GM18951 (cell line): ENCODE results near the gene MTG1.
"Not testable (repeated sequence)": the region's sequence is repeated elsewhere in the genome, so short reads cannot be mapped to it uniquely, and the experiment has no call there.

Experiments
- POLR2A ChIP-seq: IDR thresholded peaks from 4 replicates; pipeline ENCODE4 v1.6.1; 2011; ENCODE audit warnings: mild to moderate bottlenecking; ENCODE audit not compliant: insufficient read length, insufficient read depth; ENCODE audit errors: extremely low read depth
- in situ Hi-C: fragments of 300-500 bp; cut with MboI; formaldehyde crosslinking; loops from one replicate; pipeline ENCODE4 v1.12.0; 2022; ENCODE audit warnings: low sequenced_read_pairs, mixed read lengths, inconsistent platforms; ENCODE audit not compliant: unreplicated experiment

The MTG1 gene

DNA sequence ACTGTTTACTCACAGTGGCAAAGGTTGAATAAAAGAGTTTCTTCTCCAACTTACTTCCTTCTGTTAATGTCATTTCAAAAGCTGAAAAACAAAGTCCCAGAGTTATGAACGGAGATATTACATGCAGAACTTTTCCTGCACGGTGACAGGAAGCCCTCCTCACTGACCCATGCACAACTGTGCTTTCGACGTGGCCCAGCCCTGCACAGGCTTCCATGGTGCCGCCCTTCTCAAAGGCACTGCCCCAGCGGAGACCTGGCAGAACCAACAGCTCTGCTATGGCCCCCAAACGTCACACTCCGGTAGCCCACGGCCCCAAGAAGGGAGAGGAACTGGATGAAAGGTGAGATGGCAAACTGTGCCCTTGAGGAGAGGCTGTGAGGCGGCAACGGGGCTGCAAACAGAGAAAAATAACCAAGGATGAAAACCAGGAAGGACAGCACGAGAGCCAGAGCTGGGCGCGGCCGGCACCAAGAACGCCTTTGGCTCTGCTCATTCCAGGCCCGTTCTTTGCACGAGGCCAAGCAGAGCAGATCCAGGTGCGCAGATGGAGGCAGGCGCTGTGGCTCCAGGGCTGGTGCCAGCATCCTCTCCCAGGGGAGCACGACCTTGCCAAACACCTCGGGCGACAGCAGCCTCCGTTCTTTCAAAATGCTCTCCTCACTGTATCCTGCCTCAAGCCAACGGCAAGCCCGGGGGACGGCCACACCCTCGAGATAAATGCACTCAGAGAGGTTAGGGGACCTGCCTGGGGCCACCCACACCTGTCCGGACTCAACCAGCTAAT is 29.1 kb upstream of the MTG1 start:
- in situ Hi-C loops = no loop called here

DNA sequence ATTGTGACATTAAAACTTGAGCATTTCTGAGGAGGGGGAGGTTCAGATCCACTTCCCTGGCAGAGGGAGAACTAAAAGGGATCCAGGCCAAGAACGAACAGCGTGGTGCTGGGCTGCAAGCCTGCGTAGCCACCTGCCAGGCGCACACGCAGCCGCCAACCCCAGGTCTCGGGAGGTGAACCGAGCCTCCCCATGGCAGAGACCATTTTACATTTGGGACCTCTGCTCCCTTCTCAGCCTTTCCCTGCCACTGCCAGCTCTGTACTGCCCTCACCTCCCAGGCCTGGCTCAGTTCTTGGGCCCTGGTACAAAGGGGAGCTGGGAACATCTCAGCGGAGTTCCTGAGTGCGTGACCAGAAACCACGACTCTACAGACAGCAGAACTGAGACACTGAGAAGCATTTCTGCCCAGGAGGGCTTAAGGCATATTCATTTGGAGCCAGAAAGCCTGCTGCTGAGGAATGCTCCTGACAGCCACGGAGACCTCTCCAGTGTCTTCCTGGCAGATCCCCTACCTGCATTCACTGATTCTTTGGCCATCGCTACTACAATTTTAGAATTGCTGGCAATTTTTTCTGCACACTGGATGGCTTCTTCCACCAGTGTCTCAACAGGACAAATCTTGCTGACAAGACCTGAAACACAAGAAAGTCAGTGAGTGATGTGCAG is 28.4 kb upstream of the MTG1 start:
- TF ChIP-seq POLR2A = no peak
- in situ Hi-C loops = no loop called here

More for the DNA sequence above, 29.1 kb upstream of the MTG1 start:
- TF ChIP-seq POLR2A = no peak

DNA sequence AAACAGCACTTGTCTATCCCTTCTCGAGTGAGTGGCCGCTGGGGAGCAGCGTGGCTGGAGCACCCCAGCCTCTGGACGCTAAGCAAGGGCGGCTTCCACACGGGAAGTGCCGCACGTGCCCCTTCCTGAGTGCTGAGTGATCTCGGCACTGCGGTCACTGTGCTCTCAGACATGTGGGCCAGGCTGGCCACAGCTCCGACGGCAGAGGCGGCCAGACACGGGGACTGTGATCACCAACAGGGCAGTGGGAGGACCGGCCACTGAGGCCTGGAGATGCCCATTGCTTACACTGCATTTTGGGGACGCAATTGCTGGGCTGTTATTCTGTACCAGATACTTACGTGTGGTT is 27.9 kb upstream of the MTG1 start:
- TF ChIP-seq POLR2A = no peak
- in situ Hi-C loops = no loop called here

DNA sequence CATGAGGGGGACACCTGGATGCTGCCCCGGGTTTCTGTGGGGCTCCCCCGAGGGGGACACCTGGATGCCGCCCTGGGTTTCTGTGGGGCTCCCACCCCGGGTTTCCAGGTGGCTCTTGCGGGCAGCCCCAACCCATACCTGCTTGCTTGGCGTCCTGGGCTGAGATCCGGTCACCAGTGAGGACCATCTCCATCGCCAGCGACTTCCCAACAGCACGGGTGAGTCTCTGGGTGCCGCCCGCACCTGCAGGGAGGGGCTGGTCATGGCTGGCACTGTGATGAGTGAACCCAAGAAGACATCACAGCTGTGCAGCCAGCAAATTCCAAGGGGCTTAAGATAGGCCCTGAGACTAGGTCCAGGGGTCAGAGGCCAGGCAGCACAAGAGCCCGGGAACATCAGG is 27.2 kb upstream of the MTG1 start:
- in situ Hi-C loops = no loop called here
- no peak for TF ChIP-seq POLR2A

DNA sequence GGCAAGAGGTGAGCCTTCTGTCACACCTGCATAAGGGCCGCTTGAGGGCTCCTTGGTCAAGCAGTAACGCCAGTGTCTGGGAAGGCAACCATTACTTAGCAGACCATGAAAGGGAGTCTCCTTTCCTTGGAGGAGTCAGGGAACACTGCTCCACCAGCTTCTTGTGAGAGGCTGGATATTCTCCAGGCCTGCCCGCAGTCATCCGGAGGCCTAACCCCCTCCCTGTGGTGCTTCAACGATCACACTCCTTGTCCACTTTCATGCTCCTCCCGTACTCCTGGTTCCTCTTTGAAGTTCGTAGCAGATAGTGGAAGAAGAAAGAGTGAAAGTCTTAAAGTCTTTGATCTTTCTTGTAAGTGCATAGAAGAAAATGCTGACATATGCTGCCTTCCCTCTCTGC is 26.5 kb upstream of the MTG1 start:
- in situ Hi-C loops = not testable (repeated sequence)

DNA sequence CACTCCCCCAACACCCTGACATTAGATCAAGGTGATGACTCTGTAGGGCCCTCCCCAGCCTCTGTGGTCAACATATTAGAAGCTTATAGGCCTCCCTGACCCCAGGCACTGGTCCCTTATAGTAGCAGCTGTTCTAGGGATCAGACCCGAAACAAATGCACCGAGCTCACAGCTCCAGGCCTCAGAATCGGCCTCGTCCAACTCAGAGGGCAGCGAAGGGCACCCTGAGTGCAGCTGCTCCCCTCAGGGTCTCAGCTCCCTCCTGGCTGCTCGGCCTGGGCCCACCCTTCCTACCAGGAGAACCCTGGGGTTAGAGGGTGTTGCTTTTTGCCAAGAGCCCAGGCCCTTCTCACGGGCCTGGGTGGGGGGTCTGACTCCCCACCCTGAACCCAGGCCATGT is 25.8 kb upstream of the MTG1 start:
- in situ Hi-C loops = no loop called here
- TF ChIP-seq POLR2A = no peak

DNA sequence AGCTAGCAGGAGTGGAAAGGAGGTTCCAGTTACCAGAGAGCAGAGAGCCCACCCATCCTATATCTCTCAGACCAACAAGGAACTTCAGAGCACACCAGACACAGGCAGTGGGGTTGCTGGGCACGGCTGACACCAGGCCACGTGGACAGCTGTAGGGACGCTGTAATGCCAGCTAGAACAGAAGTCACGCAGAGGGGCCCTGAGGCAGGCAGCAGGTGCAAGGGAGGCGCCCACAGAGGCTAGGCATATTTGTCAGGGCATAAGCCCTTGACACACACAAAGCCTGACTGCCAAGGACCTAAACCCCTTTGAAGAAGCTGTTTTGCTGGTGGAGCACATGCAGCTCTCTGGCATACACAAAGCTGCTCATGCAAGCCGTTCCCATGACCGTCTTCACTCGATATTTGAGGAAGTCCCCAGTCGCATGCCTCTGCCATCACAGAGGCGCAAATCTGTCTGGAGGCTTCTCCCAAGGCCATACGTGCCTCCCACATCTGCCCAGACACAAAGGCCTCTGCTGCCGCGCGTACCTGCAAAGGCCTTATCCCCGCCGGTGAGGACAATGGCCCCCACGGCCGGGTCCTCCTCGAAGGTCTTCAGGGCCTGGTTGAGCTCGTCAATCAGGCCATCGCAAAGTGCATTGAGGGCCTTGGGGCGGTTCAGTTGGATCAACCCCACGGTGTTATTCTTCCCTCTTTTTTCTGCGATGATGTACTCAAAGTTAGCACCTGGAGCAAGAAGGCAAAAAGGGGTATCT is 23.7 kb upstream of the MTG1 start:
- no peak for TF ChIP-seq POLR2A
- in situ Hi-C loops = no loop called here

DNA sequence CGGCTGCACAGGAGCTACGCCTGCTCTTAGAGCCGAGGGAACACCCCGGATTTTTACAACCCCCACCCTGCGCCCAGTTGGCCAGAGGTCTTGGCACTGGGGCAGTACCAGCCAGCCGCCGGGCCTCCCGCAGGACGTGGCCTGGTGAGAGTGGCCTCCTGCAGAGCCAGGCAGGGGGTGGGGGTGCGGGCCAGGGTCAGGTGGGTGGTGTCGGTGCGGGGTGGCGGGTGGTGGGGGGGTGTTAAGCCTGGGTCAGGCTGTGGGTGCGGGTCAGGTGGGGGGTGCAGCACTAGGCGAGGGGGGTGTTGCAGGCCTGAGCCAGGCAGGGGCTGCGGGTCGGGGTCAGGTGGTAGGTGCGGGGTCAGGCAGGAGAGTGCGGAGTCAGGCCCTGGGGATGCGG is 21.4 kb upstream of the MTG1 start:
- TF ChIP-seq POLR2A = no peak
- in situ Hi-C loops = no loop called here

DNA sequence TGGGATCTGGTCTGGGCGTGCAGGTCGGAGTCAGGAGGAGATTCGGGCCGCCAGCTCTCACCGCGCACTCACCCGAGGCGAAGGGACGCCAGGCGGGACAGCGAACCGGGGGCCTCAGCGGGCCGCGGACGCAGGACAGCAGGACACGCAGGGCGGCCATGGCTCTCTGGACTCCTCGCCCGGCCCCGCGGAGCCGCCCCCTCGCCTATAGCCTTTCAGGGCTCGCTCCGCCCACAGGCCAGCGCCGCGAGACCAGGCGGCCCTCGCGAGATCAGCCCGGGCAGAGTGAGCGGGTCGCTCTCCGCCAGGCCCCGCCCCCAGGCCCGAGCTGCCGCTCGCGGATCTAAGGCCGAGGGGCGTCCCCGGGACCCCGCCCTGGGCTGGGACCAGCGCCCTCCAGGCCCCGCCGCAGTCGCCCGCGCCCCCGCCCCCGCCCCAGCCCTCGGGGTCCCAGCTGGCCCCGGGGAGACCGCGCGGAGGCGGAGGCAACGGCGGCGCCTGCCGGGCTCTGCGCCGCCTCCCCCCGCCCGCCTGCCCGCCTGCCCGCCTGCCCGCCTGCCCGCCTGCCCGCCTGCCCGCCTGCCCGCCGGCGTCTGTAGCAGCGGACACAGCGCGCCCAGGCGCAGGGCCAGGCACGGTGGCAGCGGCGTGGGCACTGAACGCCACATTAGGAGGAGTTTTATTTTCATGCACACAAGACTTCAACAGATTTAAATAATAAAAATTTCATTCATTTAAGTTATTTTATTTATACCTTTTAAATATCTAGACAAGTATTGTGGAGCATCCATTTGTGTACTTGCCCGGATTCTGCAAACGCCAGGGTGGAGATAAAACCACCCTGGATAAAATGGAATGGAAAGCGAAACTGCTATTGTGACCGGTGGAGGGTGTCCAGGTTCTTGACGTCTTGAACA is 20.5 kb upstream of the MTG1 start, which contains the start of gene ECHS1:
TSS of gene ECHS1 (minus strand) at position 181 of the 917 bp plus-strand sequence. CDS start at position 160, 21 bp downstream.
- in situ Hi-C loops = no loop called here
- TF ChIP-seq POLR2A = peak; percentile 90

DNA sequence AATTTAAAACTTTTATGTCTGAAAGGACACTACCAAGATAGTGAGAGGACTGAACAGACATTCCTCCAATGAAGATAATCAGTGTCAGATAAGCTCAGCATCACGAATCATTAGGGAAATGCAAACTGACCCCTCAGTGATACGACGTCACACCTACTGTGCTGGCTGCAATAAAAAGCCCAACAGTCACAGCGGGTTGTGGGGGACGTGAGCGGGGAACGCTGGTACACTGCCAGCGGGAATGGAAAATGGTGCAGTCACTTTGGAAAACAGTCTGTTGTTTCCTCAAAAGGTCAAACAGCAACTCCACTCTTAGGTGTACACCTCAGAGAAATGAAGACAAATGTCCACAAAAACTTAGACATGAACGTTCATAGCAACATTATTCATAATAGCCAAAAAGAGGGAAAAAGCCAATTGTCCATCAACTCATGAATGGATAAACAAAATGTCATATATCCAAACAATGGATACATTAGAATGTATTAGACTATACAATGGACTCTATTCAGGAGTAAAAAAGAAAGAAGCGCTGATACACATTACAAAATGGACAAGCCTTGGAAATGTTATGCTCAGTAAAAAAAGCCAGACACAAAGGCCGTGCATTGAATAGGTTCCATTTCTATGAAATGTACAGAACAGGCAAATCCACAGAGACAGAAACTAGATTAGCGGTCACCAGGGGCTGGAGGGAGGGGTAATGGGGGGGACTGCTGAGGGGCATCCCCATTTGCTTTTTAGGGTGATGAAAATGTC is 18.4 kb upstream of the MTG1 start:
- in situ Hi-C loops = no loop called here
- TF ChIP-seq POLR2A = no peak

DNA sequence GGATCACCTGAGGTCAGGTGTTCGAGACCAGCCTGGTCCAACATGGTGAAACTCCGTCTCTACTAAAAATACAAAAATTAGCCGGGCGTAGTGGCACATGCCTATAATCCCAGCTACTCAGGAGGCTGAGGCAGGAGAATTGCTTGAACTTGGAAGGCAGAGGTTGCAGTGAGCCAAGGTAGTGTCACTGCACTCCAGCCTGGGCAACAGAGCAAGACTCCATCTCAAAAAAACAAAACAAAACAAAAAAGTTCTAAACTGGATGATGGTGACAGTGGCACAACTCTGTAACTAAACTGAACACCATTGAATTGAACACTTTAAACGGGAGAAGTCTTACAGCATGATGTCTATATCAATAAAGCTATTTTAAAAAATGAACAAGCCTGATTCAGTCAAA is 17.8 kb upstream of the MTG1 start:
- in situ Hi-C loops = not testable (repeated sequence)
